Activated naive CD8-positive, alpha-beta T cell treated with anti-CD3 and anti-CD28 coated beads, Interleukin-2, amount 10 ng/mL, durations not matched to agents 7 days and 5 days (primary cell): ENCODE results near the gene PHLDA3. TPM values are rescaled to one million over a fixed set of nuclear protein-coding genes. Genes with fewer than 3 reads are reported as not detected.

Source experiments
- ATAC-seq: fragments of 150-1000 bp; cut with Tn5 transposase; one replicate; pipeline ENCODE4 v1.10.0; 2021; ENCODE audit warnings: low read depth, moderate library complexity
- POLR2A ChIA-PET: fragments of 350-600 bp; sonication (Branson Sonifier 250); formaldehyde crosslinking; loops from one replicate; lab custom pipeline; 2021; ENCODE audit warnings: antibody characterized with exemption; lab: Charles Lee
- DNase-seq: peaks from one replicate; pipeline ENCODE4 v3.0.0; 2021
- H3K27ac Mint-ChIP-seq: one replicate; pipeline ENCODE4 v1.8.0; 2022; ENCODE audit warnings: mild to moderate bottlenecking, mixed read lengths
- H3K27me3 Mint-ChIP-seq: one replicate; pipeline ENCODE4 v1.8.0; 2022; ENCODE audit warnings: mild to moderate bottlenecking, moderate library complexity, mixed read lengths
- H3K36me3 Mint-ChIP-seq: one replicate; pipeline ENCODE4 v1.8.0; 2021; ENCODE audit warnings: mild to moderate bottlenecking, mixed read lengths
- H3K4me1 Mint-ChIP-seq: one replicate; pipeline ENCODE4 v1.8.0; 2021; ENCODE audit warnings: mixed read lengths
- H3K4me3 Mint-ChIP-seq: one replicate; pipeline ENCODE4 v1.8.0; 2022; ENCODE audit warnings: mild to moderate bottlenecking, moderate library complexity, mixed read lengths
- H3K9me3 Mint-ChIP-seq: one replicate; pipeline ENCODE4 v1.8.0; 2021; ENCODE audit warnings: mixed read lengths
- total RNA-seq, 2 experiments: library from RNA; stranded (reverse); gene quantifications; one replicate each; pipeline ENCODE4 v1.2.3, GENCODE V29; 2021

PHLDA3 gene
- total RNA-seq, 2 experiments from 2014 or later = 11.3 to 13.2 TPM

- Mint-ChIP-seq H3K36me3 (peaks cover 2% of the 10 kb centered on the region), H3K27ac (no peak overlapping the region), H3K27me3 (no peaks in the 10 kb centered on the region), H3K9me3 (no peaks in the 10 kb centered on the region), H3K4me1 (peaks cover 44% of the 10 kb centered on the region), H3K4me3 (no peak overlapping the region)
- DNase-seq (no peak), ATAC-seq (no peak)
- POLR2A ChIA-PET = interaction anchor here (0.8 kb wide), 1 partner anchor 29 kb away, joined by 3 read pairs; no protein-coding TSS in a partner anchor
These were observed 40.8 kb upstream of the PHLDA3 start for GRCh38 chr1:201509601-201510374.

- ATAC-seq (no peak), DNase-seq (no peak)
- Mint-ChIP-seq H3K9me3 (no peaks in the 10 kb centered on the region), H3K4me3 (no peak overlapping the region), H3K27ac (no peak overlapping the region), H3K4me1 (peaks cover 44% of the 10 kb centered on the region), H3K27me3 (no peaks in the 10 kb centered on the region), H3K36me3 (peaks cover 2% of the 10 kb centered on the region)
- POLR2A ChIA-PET = interaction anchor here (2.9 kb wide), 1 partner anchor 27 kb away, joined by 17 read pairs; no protein-coding TSS in a partner anchor
These were observed 39.8 kb upstream of the PHLDA3 start for GRCh38 chr1:201508809-201509208.

GRCh38 chr1:201507360-201507675 lies 38.3 kb upstream of the PHLDA3 start:
- Mint-ChIP-seq H3K4me3 (peak overlapping the region; percentile 83), H3K9me3 (no peaks in the 10 kb centered on the region), H3K27me3 (no peaks in the 10 kb centered on the region), H3K4me1 (peaks cover 47% of the 10 kb centered on the region), H3K27ac (peak overlapping the region; percentile 88), H3K36me3 (peaks cover 4% of the 10 kb centered on the region)
- DNase-seq = no peak
- ATAC-seq = peak; percentile 14
- POLR2A ChIA-PET = interaction anchor here (1.2 to 2.9 kb wide), 4 partner anchors 12 to 59 kb away, joined by 4 to 17 read pairs (median 6); partner anchors contain the start of gene PHLDA3

- Mint-ChIP-seq H3K27me3 (no peaks in the 10 kb centered on the region), H3K36me3 (peaks cover 4% of the 10 kb centered on the region), H3K27ac (peak within 1 kb of the TSS; percentile 88), H3K4me3 (peak within 1 kb of the TSS; percentile 94), H3K4me1 (peaks cover 49% of the 10 kb centered on the region), H3K9me3 (no peaks in the 10 kb centered on the region)
- peak; percentile 86 for DNase-seq
- ATAC-seq = peak; percentile 93
- POLR2A ChIA-PET = interaction anchor here (1.0 to 2.9 kb wide), 5 partner anchors 11 to 59 kb away, joined by 4 to 17 read pairs (median 4); partner anchors contain the start of gene PHLDA3
These were observed 37.8 kb upstream of the PHLDA3 start, which contains the start of gene CSRP1 for GRCh38 chr1:201506557-201507359. Gene CSRP1, minus strand, starts transcription at chr1:201507123. Its CDS starts 10,820 bp downstream, at chr1:201496303.

GRCh38 chr1:201506092-201506491 lies 37.1 kb upstream of the PHLDA3 start:
- no peaks in the 10 kb centered on the region for H3K9me3 Mint-ChIP-seq
- ATAC-seq (no peak), DNase-seq (no peak)
- H3K27ac Mint-ChIP-seq = peak overlapping the region; percentile 87
- POLR2A ChIA-PET = interaction anchor here (1.0 to 2.9 kb wide), 3 partner anchors 16 to 37 kb away, joined by 4 to 17 read pairs (median 7); partner anchors contain the start of gene PHLDA3
- peaks cover 45% of the 10 kb centered on the region for H3K4me1 Mint-ChIP-seq
- no peaks in the 10 kb centered on the region for H3K27me3 Mint-ChIP-seq
- peaks cover 4% of the 10 kb centered on the region for H3K36me3 Mint-ChIP-seq
- H3K4me3 Mint-ChIP-seq = peak overlapping the region; percentile 94

- Mint-ChIP-seq H3K4me1 (peaks cover 43% of the 10 kb centered on the region), H3K9me3 (no peaks in the 10 kb centered on the region), H3K4me3 (peak overlapping the region; percentile 94), H3K36me3 (peaks cover 4% of the 10 kb centered on the region), H3K27ac (peak overlapping the region; percentile 37), H3K27me3 (no peaks in the 10 kb centered on the region)
- ATAC-seq (no peak), DNase-seq (no peak)
- POLR2A ChIA-PET = interaction anchor here (1.0 kb wide), 1 partner anchor 16 kb away, joined by 4 read pairs; no protein-coding TSS in a partner anchor
These were observed 36.5 kb upstream of the PHLDA3 start for GRCh38 chr1:201505503-201505890.

- ATAC-seq (no peak), DNase-seq (no peak)
- peaks cover 2% of the 10 kb centered on the region for H3K36me3 Mint-ChIP-seq
- H3K4me1 Mint-ChIP-seq = peaks cover 41% of the 10 kb centered on the region
- H3K27ac Mint-ChIP-seq = peak overlapping the region; percentile 61
- no peaks in the 10 kb centered on the region for H3K9me3 Mint-ChIP-seq
- POLR2A ChIA-PET = no interaction called here
- H3K4me3 Mint-ChIP-seq = peak overlapping the region; percentile 94
- H3K27me3 Mint-ChIP-seq = no peaks in the 10 kb centered on the region
These were observed 36.0 kb upstream of the PHLDA3 start for GRCh38 chr1:201504799-201505502.

GRCh38 chr1:201504179-201504631 lies 35.2 kb upstream of the PHLDA3 start:
- Mint-ChIP-seq H3K36me3 (peaks cover 2% of the 10 kb centered on the region), H3K4me3 (no peak overlapping the region), H3K27ac (no peak overlapping the region), H3K4me1 (peaks cover 33% of the 10 kb centered on the region), H3K9me3 (no peaks in the 10 kb centered on the region), H3K27me3 (no peaks in the 10 kb centered on the region)
- DNase-seq (no peak), ATAC-seq (no peak)
- POLR2A ChIA-PET = interaction anchor here (0.9 kb wide), 1 partner anchor 22 kb away, joined by 3 read pairs; no protein-coding TSS in a partner anchor

- Mint-ChIP-seq H3K27me3 (no peaks in the 10 kb centered on the region), H3K4me3 (no peak overlapping the region), H3K4me1 (peaks cover 32% of the 10 kb centered on the region), H3K36me3 (peaks cover 2% of the 10 kb centered on the region), H3K9me3 (no peaks in the 10 kb centered on the region), H3K27ac (no peak overlapping the region)
- DNase-seq (no peak), ATAC-seq (no peak)
- POLR2A ChIA-PET = interaction anchor here (0.9 kb wide), 1 partner anchor 21 kb away, joined by 3 read pairs; no protein-coding TSS in a partner anchor
These were observed 34.6 kb upstream of the PHLDA3 start for GRCh38 chr1:201503397-201504176.

GRCh38 chr1:201502511-201502857 lies 33.5 kb upstream of the PHLDA3 start:
- no peaks in the 10 kb centered on the region for H3K9me3 Mint-ChIP-seq

GRCh38 chr1:201501812-201502510 lies 33.0 kb upstream of the PHLDA3 start:
- peaks cover 22% of the 10 kb centered on the region for H3K4me1 Mint-ChIP-seq
- peak overlapping the region; percentile 21 for H3K27ac Mint-ChIP-seq
- no peak overlapping the region for H3K4me3 Mint-ChIP-seq
- H3K36me3 Mint-ChIP-seq = peaks cover 2% of the 10 kb centered on the region
- POLR2A ChIA-PET = interaction anchor here (0.6 kb wide), 1 partner anchor 10 kb away, joined by 4 read pairs; no protein-coding TSS in a partner anchor
- DNase-seq = no peak
- no peak for ATAC-seq
- H3K27me3 Mint-ChIP-seq = no peaks in the 10 kb centered on the region
- H3K9me3 Mint-ChIP-seq = no peaks in the 10 kb centered on the region

More at GRCh38 chr1:201502511-201502857, 33.5 kb upstream of the PHLDA3 start:
- H3K4me1 Mint-ChIP-seq = peaks cover 26% of the 10 kb centered on the region
- peaks cover 2% of the 10 kb centered on the region for H3K36me3 Mint-ChIP-seq
- peak overlapping the region; percentile 21 for H3K27ac Mint-ChIP-seq
- H3K4me3 Mint-ChIP-seq = no peak overlapping the region
- POLR2A ChIA-PET = no interaction called here
- H3K27me3 Mint-ChIP-seq = no peaks in the 10 kb centered on the region
- ATAC-seq (no peak), DNase-seq (no peak)
